ENCODE data around the gene NAA60. TPM values are rescaled to one million over a fixed set of nuclear protein-coding genes. Genes with fewer than 3 reads are reported as not detected.

The NAA60 gene
- total and polyA plus RNA-seq, 2 of the 13 experiments (the other 11 are each of a cell fraction or from before 2014, with no cell fraction given) = 14.7 to 32.0 TPM

DNA sequence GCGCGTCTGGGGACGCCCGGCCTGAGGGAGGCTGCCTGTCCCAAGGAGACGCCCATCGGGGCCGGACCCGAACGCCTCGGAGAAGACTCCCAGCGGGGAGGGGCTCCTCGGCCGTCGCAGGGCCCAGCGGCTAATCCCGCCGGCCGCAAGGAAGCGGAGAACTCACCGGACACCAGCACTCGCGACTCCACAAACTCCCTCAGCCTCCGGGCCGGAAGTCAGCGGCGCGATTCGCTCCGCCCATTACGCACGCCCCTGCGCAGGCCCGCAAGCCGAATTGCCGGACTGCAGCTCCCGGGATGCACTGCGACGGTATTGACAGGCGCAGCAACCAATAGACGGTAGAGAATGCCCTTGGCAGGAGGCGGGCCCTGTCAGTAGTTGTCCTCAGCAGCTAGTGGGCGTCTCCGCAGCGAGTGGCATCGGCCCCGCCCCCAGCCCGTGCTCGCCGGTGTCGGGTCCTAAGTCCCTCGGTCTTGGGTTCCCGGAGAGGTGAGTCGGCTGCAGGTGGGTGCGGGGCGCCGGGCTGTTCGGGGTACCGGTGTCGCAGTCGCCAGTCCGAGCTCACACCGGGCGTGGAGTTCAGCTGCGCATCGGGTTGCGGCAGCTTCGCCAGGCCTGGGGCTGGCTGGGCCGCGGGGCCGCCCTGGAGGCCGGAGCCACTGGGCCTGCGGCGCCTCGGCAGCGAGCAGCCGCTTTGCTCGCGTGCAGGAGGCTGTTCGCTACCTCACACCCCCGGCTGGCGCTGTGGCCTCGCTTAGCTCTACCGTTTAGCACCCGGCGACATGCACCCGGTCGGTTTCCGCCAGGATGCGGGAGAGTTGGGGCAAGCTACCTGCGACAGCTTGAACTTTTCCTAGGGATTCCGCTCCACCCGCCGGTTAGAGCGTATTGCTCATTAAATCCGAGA is 42.4 kb upstream of the NAA60 start, which contains the start of the genes ZNF174 and ZSCAN32 (continued):
- TF ChIP-seq, protein P1, sequence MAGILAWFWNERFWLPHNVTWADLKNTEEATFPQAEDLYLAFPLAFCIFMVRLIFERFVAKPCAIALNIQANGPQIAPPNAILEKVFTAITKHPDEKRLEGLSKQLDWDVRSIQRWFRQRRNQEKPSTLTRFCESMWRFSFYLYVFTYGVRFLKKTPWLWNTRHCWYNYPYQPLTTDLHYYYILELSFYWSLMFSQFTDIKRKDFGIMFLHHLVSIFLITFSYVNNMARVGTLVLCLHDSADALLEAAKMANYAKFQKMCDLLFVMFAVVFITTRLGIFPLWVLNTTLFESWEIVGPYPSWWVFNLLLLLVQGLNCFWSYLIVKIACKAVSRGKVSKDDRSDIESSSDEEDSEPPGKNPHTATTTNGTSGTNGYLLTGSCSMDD (CRISPR knock-in tag; IDR thresholded peaks at IDR 0.05) = no peak
- TF ChIP-seq ZNF546 (CRISPR knock-in tag; conservative IDR thresholded peaks at IDR 0.05) = no peak; the same call in 1 of the 2 replicates
- TF ChIP-seq ZNF772 (CRISPR knock-in tag; IDR thresholded peaks at IDR 0.05) = peak; percentile 68
- TF ChIP-seq ZKSCAN8 (CRISPR knock-in tag; IDR thresholded peaks at IDR 0.05; ENCODE audit: borderline replicate concordance) = no peak; the same call in 1 of the 2 replicates
- no peak for TF ChIP-seq ZFP36 (IDR thresholded peaks at IDR 0.05; ENCODE audit: borderline replicate concordance, low read depth, low read length, partially characterized antibody)
- TF ChIP-seq, protein P2, sequence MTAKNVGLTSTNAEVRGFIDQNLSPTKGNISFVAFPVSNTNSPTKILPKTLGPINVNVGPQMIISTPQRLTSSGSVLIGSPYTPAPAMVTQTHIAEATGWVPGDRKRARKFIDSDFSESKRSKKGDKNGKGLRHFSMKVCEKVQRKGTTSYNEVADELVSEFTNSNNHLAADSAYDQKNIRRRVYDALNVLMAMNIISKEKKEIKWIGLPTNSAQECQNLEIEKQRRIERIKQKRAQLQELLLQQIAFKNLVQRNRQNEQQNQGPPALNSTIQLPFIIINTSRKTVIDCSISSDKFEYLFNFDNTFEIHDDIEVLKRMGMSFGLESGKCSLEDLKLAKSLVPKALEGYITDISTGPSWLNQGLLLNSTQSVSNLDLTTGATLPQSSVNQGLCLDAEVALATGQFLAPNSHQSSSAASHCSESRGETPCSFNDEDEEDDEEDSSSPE (CRISPR knock-in tag; IDR thresholded peaks at IDR 0.05) = no peak
- TF ChIP-seq SRY (CRISPR knock-in tag; IDR thresholded peaks at IDR 0.05) = 0 out of 2 replicates have a peak, but pooled peaks have one; percentile 40
- TF ChIP-seq, protein P3, sequence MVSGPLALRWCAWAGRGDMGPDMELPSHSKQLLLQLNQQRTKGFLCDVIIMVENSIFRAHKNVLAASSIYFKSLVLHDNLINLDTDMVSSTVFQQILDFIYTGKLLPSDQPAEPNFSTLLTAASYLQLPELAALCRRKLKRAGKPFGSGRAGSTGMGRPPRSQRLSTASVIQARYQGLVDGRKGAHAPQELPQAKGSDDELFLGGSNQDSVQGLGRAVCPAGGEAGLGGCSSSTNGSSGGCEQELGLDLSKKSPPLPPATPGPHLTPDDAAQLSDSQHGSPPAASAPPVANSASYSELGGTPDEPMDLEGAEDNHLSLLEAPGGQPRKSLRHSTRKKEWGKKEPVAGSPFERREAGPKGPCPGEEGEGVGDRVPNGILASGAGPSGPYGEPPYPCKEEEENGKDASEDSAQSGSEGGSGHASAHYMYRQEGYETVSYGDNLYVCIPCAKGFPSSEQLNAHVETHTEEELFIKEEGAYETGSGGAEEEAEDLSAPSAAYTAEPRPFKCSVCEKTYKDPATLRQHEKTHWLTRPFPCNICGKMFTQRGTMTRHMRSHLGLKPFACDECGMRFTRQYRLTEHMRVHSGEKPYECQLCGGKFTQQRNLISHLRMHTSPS (CRISPR knock-in tag; IDR thresholded peaks at IDR 0.05; ENCODE audit: low read depth) = 0 out of 2 replicates have a peak, but pooled peaks have one; percentile 22
- peak; percentile 67 for TF ChIP-seq TBX3 (IDR thresholded peaks at IDR 0.05; ENCODE audit: borderline replicate concordance)
- no peak; the same call in 1 of the 2 replicates for TF ChIP-seq ZBTB1 (CRISPR knock-in tag; IDR thresholded peaks at IDR 0.05; ENCODE audit: borderline replicate concordance)
- no peak for TF ChIP-seq ADNP (CRISPR knock-in tag; IDR thresholded peaks at IDR 0.05)
- 0 out of 2 replicates have a peak, but pooled peaks have one; percentile 20 for TF ChIP-seq TGIF2 (CRISPR knock-in tag; IDR thresholded peaks at IDR 0.05)
- TF ChIP-seq, protein P4, sequence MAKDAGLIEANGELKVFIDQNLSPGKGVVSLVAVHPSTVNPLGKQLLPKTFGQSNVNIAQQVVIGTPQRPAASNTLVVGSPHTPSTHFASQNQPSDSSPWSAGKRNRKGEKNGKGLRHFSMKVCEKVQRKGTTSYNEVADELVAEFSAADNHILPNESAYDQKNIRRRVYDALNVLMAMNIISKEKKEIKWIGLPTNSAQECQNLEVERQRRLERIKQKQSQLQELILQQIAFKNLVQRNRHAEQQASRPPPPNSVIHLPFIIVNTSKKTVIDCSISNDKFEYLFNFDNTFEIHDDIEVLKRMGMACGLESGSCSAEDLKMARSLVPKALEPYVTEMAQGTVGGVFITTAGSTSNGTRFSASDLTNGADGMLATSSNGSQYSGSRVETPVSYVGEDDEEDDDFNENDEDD (CRISPR knock-in tag; IDR thresholded peaks at IDR 0.05; ENCODE audit: borderline replicate concordance) = peak; percentile 51; the same call in 1 of the 2 replicates
- TF ChIP-seq, protein P5, sequence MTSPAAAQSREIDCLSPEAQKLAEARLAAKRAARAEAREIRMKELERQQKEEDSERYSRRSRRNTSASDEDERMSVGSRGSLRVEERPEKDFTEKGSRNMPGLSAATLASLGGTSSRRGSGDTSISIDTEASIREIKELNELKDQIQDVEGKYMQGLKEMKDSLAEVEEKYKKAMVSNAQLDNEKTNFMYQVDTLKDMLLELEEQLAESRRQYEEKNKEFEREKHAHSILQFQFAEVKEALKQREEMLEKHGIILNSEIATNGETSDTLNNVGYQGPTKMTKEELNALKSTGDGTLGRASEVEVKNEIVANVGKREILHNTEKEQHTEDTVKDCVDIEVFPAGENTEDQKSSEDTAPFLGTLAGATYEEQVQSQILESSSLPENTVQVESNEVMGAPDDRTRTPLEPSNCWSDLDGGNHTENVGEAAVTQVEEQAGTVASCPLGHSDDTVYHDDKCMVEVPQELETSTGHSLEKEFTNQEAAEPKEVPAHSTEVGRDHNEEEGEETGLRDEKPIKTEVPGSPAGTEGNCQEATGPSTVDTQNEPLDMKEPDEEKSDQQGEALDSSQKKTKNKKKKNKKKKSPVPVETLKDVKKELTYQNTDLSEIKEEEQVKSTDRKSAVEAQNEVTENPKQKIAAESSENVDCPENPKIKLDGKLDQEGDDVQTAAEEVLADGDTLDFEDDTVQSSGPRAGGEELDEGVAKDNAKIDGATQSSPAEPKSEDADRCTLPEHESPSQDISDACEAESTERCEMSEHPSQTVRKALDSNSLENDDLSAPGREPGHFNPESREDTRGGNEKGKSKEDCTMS (CRISPR knock-in tag; conservative IDR thresholded peaks at IDR 0.05) = no peak
- TF ChIP-seq ZBTB42 (CRISPR knock-in tag; IDR thresholded peaks at IDR 0.05) = no peak
- no peak for TF ChIP-seq ZNF329 (CRISPR knock-in tag; IDR thresholded peaks at IDR 0.05; ENCODE audit: low read depth)
- TF ChIP-seq ZNF530 (CRISPR knock-in tag; IDR thresholded peaks at IDR 0.05; ENCODE audit: low read depth) = no peak
- TF ChIP-seq PAF1 (CRISPR knock-in tag; IDR thresholded peaks at IDR 0.05) = no peak
- no peak for TF ChIP-seq ZNF251 (CRISPR knock-in tag; IDR thresholded peaks at IDR 0.05)
- TF ChIP-seq MAFK (conservative IDR thresholded peaks at IDR 0.05 in 1 of 2, IDR thresholded peaks at IDR 0.05 in 1 of 2; ENCODE audit: low read length in 2 of 2) = no peak
- TF ChIP-seq ZMYM2 (CRISPR knock-in tag; IDR thresholded peaks at IDR 0.05) = no peak
